Measurements from ENCODE around the gene AFMID.
"Not testable (repeated sequence)": the region's sequence is repeated elsewhere in the genome, so short reads cannot be mapped to it uniquely, and the experiment has no call there.

GRCh38 chr17:78171591-78172248 lies 15.4 kb upstream of the AFMID start:
- not testable (repeated sequence) for TF ChIP-seq CTCF (IDR thresholded peaks at IDR 0.05; ENCODE audit: poor library complexity); EZH2 (IDR thresholded peaks at IDR 0.05; ENCODE audit: borderline replicate concordance); EZH2phosphoT487 (IDR thresholded peaks at IDR 0.05; ENCODE audit: low read depth, severe bottlenecking, unreplicated experiment)
